Measurements from ENCODE around the gene FOXD4.
A peak's percentile ranks its signal among the peaks of the same experiment; 100 is the strongest.
"Not testable (repeated sequence)": the region's sequence is repeated elsewhere in the genome, so short reads cannot be mapped to it uniquely, and the experiment has no call there.

Gene FOXD4
- total RNA-seq = 0 to 0.20 reads per million in 2 donors

DNA sequence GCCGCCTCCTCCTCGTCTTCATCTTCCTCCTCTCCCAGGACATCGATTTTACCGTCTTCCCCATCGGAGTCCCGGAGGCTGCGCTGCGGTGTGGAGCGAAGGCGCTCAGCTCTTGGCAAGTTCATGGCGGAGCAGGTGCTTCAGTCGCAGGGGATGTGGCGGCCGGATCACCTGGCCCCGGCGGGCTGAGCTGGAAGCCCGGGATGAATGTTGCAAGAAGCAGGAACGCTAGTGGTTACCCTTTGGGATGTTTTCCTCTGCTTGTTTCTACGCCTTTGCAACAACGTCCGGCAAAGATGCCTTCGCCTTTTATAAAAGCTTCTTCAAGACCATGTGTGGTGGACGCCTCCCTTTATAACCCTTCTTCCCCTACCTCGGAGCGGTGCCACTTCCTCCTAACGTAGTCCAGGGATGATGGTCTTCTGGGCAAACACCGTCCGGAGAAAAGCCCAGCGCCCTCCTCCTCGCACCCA, at the start of gene FOXD4:
Gene FOXD4 (minus strand): TSS at position 423 of the 473 bp plus-strand sequence. CDS start 298 bp downstream, at position 125.
- DNase-seq = not testable (repeated sequence)

GRCh38 chr9:159871-160270, 41.7 kb upstream of the FOXD4 start:
- not testable (repeated sequence) for DNase-seq

- DNase-seq = not testable (repeated sequence)
Measured at GRCh38 chr9:151173-151572, 33.0 kb upstream of the FOXD4 start.

DNA sequence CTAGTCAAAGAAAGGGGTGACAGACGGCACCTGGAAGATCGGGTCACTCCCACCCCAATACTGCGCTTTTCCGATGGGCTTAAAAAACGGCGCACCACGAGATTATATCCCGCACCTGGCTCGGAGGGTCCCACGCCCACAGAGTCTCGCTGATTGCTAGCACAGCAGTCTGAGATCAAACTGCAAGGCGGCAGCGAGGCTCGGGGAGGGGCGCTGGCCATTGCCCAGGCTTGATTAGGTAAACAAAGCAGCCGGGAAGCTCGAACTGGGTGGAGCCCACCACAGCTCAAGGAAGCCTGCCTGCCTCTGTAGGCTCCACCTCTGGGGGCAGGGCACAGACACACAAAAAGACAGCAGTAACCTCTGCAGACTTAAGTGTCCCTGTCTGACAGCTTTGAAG, 21.7 kb upstream of the FOXD4 start:
- DNase-seq = not testable (repeated sequence)

GRCh38 chr9:117144-117994, 848 bp downstream of the FOXD4 start:
- DNase-seq = peak in 1 of 5 experiments; percentile 56

DNA sequence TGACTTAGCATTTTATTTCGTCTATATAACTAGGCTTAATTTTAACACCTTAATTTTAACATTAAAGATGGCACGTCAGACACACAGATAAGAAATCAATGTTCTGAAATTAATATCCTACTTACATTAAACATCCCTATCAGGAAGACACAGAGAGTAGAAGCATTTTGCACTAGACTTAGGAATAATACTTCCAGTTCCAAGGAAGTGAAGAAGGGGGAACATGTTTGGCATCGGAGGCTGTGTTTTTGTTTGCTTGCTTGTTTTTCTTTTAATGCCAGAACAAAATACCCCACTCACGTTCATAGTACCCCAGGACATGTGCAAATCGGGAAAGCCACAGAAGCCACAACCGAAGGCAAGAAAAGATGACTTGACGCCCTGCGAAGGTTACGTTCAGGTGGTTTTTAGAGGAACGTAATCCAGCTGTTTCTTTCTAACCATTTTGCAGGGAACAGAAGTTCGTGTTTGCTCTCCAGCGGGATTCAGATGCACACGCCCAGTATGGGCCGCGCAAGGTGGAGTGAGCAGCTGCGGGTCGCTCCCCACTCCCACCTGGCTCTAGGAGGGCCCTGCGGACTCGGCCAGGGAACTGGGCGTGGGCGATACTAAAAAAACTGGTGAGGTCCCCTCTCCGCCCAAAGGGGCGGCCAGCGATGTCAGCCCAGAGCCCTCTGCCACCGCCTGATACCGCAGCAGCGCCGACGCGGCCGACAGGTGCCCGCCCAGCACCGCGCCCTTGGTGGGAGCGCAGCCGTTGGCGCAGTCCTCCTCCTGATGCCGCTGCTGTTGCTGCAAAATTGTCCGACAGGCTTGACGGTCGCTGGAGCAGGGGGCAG, 1.8 kb downstream of the FOXD4 start:
- DNase-seq = not testable (repeated sequence)

DNA sequence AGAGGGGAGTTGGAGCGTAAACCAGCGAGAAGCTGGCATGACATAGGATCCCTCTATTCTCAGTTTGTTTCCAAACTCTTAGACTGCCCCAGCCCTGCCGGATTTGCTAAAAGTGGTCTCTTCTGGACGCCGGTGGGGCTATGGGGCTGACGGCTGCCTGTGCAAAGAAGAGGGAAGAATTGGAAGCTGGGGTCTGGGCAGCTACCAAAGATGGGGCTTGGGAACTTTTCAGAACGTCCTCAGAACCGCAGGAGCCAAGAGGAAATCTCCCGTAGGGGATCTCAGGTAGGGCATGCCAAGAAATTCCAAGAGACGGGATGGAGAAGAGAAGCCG, 3.1 kb downstream of the FOXD4 start:
- not testable (repeated sequence) for DNase-seq

DNA sequence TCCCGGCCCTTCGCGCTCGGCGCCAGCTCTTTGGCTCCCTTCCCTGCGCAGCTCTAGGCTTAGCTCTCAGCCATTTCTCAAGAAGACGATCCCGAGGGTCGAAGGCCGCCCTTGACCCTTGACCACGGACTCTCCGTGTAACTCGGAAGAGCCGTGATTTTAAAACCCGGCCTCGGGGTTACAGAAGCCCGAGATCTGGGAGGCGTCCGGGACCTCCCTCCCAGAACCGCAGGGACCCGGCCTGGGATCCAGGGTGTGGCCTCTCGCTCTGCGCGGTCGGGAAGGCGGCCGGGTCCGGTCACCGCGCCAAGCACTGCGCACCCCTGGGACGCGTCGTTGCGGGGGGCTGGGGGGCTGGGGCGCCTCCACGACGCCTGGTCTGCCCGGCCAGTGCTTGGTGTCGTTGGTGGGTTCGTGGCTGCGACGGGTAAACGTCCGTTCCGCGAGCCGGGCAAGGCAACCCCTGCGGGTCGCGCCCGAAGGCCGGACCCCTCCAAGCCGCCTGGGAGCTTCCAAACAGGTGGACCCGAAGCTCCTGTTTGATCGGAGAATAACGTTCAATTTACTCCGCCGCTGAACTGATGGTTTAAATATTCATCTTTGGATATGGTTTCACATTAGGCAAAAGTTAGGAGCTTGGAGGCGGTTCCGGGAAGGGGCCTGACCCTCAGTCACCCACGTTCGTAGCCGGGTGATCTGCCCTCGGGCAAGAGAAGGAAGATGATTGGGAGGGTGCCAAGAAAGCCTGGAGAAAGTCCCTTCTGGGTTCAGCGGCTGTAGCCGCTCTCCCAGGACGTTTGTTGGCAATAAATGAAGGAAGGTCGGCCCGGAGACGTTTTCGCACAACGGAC, 3.7 kb downstream of the FOXD4 start:
- DNase-seq = not testable (repeated sequence)

GRCh38 chr9:113468-114266, 4.5 kb downstream of the FOXD4 start:
- DNase-seq = peak in 2 of 5 experiments; percentile 19 to 44

DNA sequence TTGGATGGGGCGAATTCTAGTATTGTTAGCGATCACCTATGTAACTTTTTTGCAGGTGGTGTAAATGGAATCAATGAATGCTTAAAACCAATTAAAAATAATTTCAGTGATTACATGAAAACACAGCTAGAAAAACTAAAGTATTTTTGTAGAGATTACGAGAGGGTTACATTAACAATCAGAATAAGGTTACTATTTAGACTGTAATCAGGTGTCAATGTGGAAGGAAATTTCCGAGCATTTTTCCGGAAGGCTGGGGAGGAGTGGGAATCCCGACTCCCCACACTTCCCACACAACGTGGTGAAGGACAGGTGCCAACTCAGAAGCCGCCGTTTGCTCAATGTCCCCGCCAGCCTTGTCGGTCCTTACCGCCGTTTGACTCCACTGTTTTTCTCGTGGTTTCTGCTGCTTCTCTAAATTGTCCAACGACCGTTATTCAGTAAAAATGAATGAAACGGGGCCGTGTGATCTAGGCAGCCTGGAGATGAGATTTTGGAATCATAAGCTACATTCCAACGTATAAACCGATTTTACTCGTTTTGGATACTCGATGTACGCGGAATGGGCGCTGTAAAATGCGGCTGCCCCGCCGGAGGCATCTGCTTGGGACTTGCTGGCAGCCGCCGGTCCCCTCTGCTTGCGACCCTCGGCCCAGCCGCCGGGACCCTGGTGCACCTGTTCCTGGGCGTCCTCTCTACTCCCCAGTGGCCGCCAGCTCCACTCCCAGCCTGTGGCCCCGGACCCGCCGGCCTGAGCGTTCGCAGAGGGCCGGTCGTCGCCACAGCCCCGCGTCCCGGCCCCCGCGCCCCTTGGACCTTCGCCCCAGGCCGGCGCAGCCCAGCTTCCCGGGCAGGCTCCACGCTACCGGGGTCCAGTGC, 5.4 kb downstream of the FOXD4 start:
- DNase-seq = not testable (repeated sequence)

GRCh38 chr9:110672-111071, 7.5 kb downstream of the FOXD4 start:
- DNase-seq = not testable (repeated sequence)

GRCh38 chr9:109540-109939, 8.7 kb downstream of the FOXD4 start:
- not testable (repeated sequence) for DNase-seq

GRCh38 chr9:108742-109495, 9.3 kb downstream of the FOXD4 start:
- not testable (repeated sequence) for DNase-seq

GRCh38 chr9:105991-106390, 12.2 kb downstream of the FOXD4 start:
- DNase-seq = not testable (repeated sequence)

DNA sequence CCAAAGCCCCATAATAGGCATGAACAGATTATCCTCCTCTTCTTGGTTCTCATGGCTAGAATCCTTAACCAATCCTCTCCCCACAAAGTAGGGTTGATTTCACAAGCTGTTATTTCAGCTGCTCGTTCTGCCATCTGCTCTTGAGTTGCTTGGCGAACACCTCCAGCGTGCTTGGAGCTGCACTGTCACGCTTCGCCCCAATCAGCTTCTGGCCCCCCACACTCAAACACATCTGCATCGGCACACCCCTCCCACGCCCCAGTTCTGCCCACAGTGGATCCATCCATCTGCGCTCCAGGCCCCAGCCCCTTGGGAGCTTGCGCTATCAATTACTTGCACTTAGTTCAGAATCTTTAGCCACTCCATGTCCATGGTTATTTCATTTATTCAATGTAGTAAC, 17.8 kb downstream of the FOXD4 start:
- DNase-seq = not testable (repeated sequence)

DNA sequence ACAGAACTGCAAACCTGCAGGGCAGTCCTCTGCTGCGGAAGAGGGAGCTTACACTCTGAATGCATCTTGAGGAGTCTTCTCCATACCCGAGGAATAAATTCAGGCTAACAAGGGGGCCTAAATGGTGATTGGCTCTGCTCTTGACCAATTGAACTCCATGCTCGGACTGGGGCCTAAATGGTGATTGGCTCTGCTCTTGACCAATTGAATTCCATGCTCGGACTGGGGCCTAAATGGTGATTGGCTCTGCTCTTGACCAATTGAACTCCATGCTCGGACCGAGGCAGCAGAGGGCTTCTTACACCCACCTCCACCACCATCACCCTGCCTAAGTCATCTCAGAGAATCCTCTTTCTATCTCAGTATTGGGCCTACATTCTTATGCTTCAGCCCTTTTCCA, 18.4 kb downstream of the FOXD4 start:
- not testable (repeated sequence) for DNase-seq

DNA sequence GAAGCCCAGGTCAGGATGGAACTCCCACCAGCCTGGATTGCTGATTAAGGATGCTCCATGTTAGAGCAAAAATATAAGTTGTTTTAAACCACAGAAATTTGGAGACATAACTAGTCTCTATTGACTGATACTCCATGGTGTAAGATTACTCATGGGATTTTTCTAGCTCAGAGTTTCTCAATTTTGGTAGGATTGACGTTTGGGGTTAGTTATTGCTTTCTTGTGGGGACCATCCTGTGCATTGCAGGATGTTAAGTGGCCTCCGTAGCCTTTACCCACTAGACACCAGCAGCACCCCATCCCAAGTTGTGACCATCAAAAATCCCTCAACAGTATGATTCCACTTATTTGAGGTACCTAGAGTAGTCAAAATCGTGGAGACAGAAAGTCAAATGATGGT, 19.4 kb downstream of the FOXD4 start:
- not testable (repeated sequence) for DNase-seq

DNA sequence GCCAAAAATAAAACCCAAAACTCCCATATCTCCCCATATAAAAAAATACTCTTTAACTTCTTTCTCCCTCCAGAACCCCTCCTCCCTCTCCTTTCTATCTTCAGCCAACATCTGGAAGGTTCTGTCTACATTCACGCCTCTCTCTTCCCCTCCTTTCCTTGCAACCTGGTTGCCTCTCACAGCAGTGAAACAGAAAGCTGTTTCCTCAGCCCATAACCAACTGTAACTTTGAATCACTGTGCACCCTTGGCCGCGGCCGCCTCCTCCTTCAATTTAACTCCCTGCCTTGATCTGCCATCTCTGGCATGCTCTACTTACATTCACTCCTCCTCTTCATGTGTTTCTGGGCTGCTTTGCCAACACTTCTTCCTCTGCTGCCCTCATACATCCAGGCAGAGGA, 23.2 kb downstream of the FOXD4 start:
- not testable (repeated sequence) for DNase-seq

GRCh38 chr9:94323-94722, 23.9 kb downstream of the FOXD4 start:
- not testable (repeated sequence) for DNase-seq

DNA sequence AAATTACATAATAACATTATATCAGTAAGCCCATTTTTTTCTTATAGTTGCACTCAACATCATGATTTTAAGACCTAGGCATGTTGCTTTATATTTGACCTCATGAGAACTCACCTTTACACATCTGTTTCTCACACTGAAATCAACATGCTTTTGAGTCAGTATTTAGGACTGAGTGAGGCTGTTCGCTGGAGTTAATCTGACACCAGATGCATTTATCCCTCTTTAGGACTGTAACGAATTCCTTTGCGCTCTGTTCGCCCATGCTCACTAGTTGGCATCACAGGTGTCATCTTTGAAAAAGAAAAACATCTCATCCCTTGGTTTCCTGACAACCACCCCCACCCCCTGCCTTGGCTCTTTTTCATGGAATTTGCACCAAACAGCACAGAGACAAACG, 24.3 kb downstream of the FOXD4 start:
- DNase-seq = not testable (repeated sequence)
